HEK293T (cell line): ENCODE data around the gene CD81.

Experiments
- ARNT ChIP-seq: fragments of 450-650 bp; IDR thresholded peaks from 2 replicates; pipeline ENCODE4 v1.6.1; 2017; ENCODE audit warnings: mild to moderate bottlenecking
- BHLHE40 ChIP-seq: fragments of 450-650 bp; IDR thresholded peaks from 2 replicates; pipeline ENCODE4 v1.6.1; 2016; ENCODE audit warnings: mild to moderate bottlenecking, moderate library complexity, borderline replicate concordance
- NFRKB ChIP-seq: fragments of 450-650 bp; IDR thresholded peaks from 2 replicates; pipeline ENCODE4 v1.6.1; 2016; ENCODE audit warnings: mild to moderate bottlenecking, moderate library complexity
- PKNOX1 ChIP-seq: fragments of 450-650 bp; IDR thresholded peaks from 2 replicates; pipeline ENCODE4 v1.6.1; 2016

GRCh38 chr11:2426221-2426620, 49.1 kb downstream of the CD81 start:
- TF ChIP-seq PKNOX1 (no peak), ARNT (no peak), NFRKB (no peak), BHLHE40 (no peak)
